Muscle layer of colon (tissue), 2 donors: ENCODE data around the gene SLC5A8.

Source experiments
- H3K27ac ChIP-seq: one replicate; pipeline ENCODE4 v1.7.0; 2013; ENCODE audit warnings: low read depth, mild to moderate bottlenecking, low read length, moderate library complexity
- H3K27me3 ChIP-seq, 2 donors: one replicate each; pipeline ENCODE4 v1.7.0; 2013; ENCODE audit warnings: low read length in 2 of 2, mild to moderate bottlenecking in 2 of 2; ENCODE audit not compliant: insufficient read depth in 2 of 2, control insufficient read depth in 1 of 2
- H3K36me3 ChIP-seq: one replicate; pipeline ENCODE4 v1.7.0; 2013; ENCODE audit warnings: mild to moderate bottlenecking, low read length; ENCODE audit not compliant: insufficient read depth
- H3K4me1 ChIP-seq: one replicate; pipeline ENCODE4 v1.7.0; 2013; ENCODE audit warnings: mild to moderate bottlenecking, low read length; ENCODE audit not compliant: insufficient read depth
- H3K4me3 ChIP-seq, 2 donors: one replicate each; pipeline ENCODE4 v1.7.0; 2013; ENCODE audit warnings: low read length in 2 of 2, low read depth in 1 of 2, mild to moderate bottlenecking in 1 of 2, moderate library complexity in 1 of 2
- H3K9ac ChIP-seq: one replicate; pipeline ENCODE4 v1.7.0; 2013; ENCODE audit warnings: low read length
- H3K9me3 ChIP-seq: one replicate; pipeline ENCODE4 v1.7.0; 2013; ENCODE audit warnings: mild to moderate bottlenecking, low read length
- donor health status: abdominal sarcoma.
- donor health status: Adenocarcinoma of cecum.

SLC5A8 gene

DNA sequence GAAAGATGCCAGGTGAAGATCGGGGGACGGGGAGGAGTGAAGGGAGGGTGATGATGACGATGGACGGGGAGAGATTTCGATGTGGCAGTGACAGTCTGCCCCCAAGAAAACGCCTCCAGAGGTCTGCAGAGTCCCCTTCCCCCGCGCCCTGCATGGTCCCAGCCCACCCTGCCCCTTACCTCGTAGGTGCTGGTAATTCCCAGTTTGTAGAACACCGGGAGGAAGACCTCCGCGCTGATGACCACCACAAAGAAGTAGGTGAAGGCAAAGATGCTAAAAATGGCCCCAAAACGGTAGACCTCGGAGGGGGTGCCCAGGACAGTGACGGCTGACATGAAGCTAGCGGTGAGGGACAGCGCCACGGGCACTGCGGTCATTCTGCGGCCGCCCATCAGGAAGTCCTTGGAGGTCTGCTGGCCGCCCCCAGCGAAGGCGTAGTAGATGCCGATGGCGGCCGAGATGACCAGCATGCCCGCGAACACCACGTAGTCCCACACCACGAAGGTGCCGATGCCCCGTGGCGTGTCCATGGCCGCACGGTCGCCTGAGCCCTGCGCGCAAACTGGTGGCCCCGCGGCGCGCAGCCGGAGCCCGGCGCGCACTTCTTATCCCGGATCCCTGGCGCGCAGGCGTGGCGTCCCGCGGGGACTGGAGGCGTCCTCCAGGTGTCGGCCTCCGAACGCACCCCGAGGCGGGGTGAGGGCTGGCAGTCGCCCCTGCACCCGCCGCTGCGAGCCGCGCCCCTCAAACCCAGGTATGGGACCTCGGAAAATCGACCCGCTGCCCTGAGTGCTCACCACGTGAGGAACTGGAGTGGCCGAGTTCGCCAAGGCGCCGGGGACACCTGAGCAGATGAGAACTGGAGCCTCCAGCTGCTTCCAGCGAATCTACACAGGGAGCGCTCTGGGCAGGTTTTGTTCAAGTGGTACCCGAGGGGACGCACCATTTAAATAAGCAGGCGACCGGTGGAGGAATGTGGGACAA is at the start of gene SLC5A8:
Gene SLC5A8 (minus strand): TSS at position 920 of the 984 bp plus-strand sequence. CDS start 390 bp downstream, at position 530.
- Histone ChIP-seq H3K27ac (no peak within 1 kb of the TSS), H3K9ac (no peak within 1 kb of the TSS), H3K27me3 (peaks cover 5 to 8% of the 10 kb centered on the region in 2 donors), H3K4me3 (no peak within 1 kb of the TSS), H3K36me3 (no peaks in the 10 kb centered on the region), H3K4me1 (no peaks in the 10 kb centered on the region), H3K9me3 (no peaks in the 10 kb centered on the region)

GRCh38 chr12:101257357-101257756 is 47.3 kb upstream of the SLC5A8 start:
- no peak overlapping the region for H3K4me3 ChIP-seq
- no peaks in the 10 kb centered on the region for H3K9me3 ChIP-seq
- no peaks in the 10 kb centered on the region for H3K36me3 ChIP-seq
- H3K9ac ChIP-seq, result no peak overlapping the region
- H3K27me3 ChIP-seq, result no peaks in the 10 kb centered on the region
- H3K4me1 ChIP-seq, result no peaks in the 10 kb centered on the region
- H3K27ac ChIP-seq, result no peak overlapping the region

DNA sequence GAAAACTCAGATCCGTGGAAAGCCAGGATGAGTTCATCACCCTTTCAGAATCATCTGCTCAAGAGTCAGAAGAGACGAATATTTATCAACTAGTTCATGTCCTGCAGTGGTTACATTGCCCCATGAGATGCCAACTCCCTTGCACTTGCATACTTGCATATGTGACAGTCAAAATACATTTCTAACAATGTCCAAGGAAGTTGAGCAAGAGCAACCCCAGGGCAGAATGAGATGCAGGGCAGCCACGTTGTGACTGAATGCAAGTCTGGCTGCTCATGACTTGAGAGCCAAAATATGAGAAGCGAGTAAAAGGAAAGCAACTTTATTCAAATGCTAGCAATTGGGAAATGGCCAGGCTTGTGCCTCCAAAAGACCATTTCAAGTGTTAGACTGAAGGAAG is 46.2 kb upstream of the SLC5A8 start:
- H3K27ac ChIP-seq, result no peak overlapping the region
- H3K9ac ChIP-seq, result no peak overlapping the region
- no peak overlapping the region for H3K4me3 ChIP-seq
- no peaks in the 10 kb centered on the region for H3K27me3 ChIP-seq
- no peaks in the 10 kb centered on the region for H3K4me1 ChIP-seq
- no peaks in the 10 kb centered on the region for H3K9me3 ChIP-seq
- H3K36me3 ChIP-seq, result no peaks in the 10 kb centered on the region

- Histone ChIP-seq H3K4me1 (no peaks in the 10 kb centered on the region), H3K27me3 (no peaks in the 10 kb centered on the region), H3K9me3 (no peaks in the 10 kb centered on the region), H3K36me3 (no peaks in the 10 kb centered on the region), H3K27ac (no peak overlapping the region), H3K9ac (no peak overlapping the region), H3K4me3 (no peak overlapping the region)
These were observed 33.6 kb upstream of the SLC5A8 start for GRCh38 chr12:101243616-101244015.

DNA sequence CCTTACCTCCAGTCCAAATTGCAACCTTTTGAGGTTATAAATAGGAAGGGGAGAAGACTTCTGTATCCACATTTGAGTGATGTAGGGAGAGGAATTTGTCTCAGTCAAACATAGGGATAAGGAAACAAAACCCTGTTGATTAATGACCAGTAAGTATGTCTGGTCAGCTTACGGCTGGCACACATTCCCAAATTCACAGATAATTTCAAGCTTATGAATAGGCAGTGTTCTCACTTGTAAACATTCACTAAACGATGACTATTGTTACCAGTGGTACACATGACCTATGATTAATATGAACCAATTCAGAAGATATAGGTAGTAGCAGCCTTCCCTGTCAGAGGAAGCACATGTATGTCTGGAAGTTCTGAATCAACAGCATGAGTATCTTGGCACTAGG is 33.0 kb upstream of the SLC5A8 start:
- Histone ChIP-seq H3K9me3 (no peaks in the 10 kb centered on the region), H3K27ac (no peak overlapping the region), H3K36me3 (no peaks in the 10 kb centered on the region), H3K9ac (no peak overlapping the region), H3K4me3 (no peak overlapping the region), H3K27me3 (no peaks in the 10 kb centered on the region), H3K4me1 (no peaks in the 10 kb centered on the region)

GRCh38 chr12:101238800-101239329 is 28.8 kb upstream of the SLC5A8 start:
- no peak overlapping the region for H3K4me3 ChIP-seq
- H3K27me3 ChIP-seq, result no peaks in the 10 kb centered on the region
- H3K9me3 ChIP-seq, result no peaks in the 10 kb centered on the region
- no peaks in the 10 kb centered on the region for H3K4me1 ChIP-seq
- no peak overlapping the region for H3K27ac ChIP-seq
- H3K9ac ChIP-seq, result no peak overlapping the region
- H3K36me3 ChIP-seq, result no peaks in the 10 kb centered on the region

- Histone ChIP-seq H3K9ac (no peak overlapping the region), H3K27ac (no peak overlapping the region), H3K9me3 (no peaks in the 10 kb centered on the region), H3K36me3 (no peaks in the 10 kb centered on the region), H3K4me3 (no peak overlapping the region), H3K4me1 (no peaks in the 10 kb centered on the region), H3K27me3 (no peaks in the 10 kb centered on the region)
These were observed 28.3 kb upstream of the SLC5A8 start for GRCh38 chr12:101238306-101238705.

DNA sequence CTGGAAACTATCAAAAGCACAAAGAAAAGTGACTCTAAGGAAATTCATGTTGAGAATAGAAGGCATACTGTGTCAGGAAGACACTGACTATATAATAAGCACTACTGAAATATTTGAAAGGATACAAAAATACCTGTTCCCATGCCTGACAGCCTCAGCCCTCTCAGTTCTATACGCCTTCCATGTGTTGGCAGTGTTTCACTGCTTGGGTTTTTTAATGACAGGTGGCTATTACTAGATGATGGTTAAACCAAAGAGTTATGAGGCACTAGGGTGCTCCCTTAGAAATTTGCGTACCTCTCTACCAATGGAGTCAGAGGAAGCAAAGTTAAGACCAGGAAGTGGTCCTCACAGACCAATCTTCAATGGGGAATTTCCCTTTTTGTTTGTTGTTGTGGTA is 25.6 kb upstream of the SLC5A8 start:
- no peaks in the 10 kb centered on the region for H3K36me3 ChIP-seq
- H3K4me1 ChIP-seq, result no peaks in the 10 kb centered on the region
- H3K9me3 ChIP-seq, result no peaks in the 10 kb centered on the region
- no peak overlapping the region for H3K4me3 ChIP-seq
- no peak overlapping the region for H3K9ac ChIP-seq
- H3K27me3 ChIP-seq, result no peaks in the 10 kb centered on the region
- H3K27ac ChIP-seq, result no peak overlapping the region

DNA sequence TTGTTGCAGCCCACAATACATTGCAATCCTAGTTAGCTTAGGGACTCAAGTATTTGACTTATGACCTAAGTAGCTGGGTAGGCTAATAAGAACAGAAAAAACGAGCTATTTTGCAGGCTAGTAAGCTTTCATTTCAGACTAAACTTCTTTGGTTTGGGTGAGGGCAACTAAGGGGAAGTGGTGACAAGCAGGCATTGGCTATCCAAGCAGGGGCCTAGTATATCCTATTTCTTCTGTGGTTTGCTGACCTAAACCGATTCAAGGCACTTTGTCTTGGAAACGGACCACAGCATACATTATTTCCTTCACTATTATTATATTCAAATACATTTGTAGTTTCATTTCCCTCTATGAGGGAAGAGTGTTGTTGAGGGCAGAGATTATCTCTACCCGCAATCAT is 21.6 kb upstream of the SLC5A8 start:
- no peaks in the 10 kb centered on the region for H3K9me3 ChIP-seq
- no peak overlapping the region for H3K4me3 ChIP-seq
- no peaks in the 10 kb centered on the region for H3K27me3 ChIP-seq
- no peaks in the 10 kb centered on the region for H3K4me1 ChIP-seq
- H3K36me3 ChIP-seq, result no peaks in the 10 kb centered on the region
- H3K27ac ChIP-seq, result no peak overlapping the region
- no peak overlapping the region for H3K9ac ChIP-seq

GRCh38 chr12:101230547-101230946 is 20.5 kb upstream of the SLC5A8 start:
- H3K4me3 ChIP-seq, result no peak overlapping the region
- no peaks in the 10 kb centered on the region for H3K4me1 ChIP-seq
- no peaks in the 10 kb centered on the region for H3K36me3 ChIP-seq
- no peak overlapping the region for H3K27ac ChIP-seq
- H3K27me3 ChIP-seq, result no peaks in the 10 kb centered on the region
- H3K9ac ChIP-seq, result no peak overlapping the region
- no peaks in the 10 kb centered on the region for H3K9me3 ChIP-seq

- H3K36me3 ChIP-seq, result no peaks in the 10 kb centered on the region
- no peaks in the 10 kb centered on the region for H3K4me1 ChIP-seq
- no peak overlapping the region for H3K4me3 ChIP-seq
- H3K9me3 ChIP-seq, result no peaks in the 10 kb centered on the region
- no peak overlapping the region for H3K9ac ChIP-seq
- no peaks in the 10 kb centered on the region for H3K27me3 ChIP-seq
- H3K27ac ChIP-seq, result no peak overlapping the region
These were observed 19.8 kb upstream of the SLC5A8 start for GRCh38 chr12:101229841-101230241.

DNA sequence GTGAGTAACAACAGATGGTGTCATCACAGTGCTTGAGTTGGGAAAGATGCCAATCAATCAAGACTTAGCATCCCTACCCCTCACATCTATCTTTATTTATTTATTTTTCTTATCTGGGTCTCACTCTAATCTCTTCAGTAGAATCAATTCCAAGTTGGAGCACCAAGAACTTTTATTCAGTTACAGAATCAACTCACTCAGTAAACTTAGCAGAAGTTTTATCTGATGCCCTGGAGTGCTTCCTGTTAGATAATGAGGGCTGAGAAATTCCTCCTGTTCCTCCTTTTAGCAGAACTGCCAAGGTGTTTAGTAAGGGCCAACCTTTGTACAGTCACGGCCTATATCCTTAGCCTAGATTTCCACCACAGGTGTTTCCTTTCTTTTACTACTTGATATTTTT is 11.3 kb upstream of the SLC5A8 start:
- no peaks in the 10 kb centered on the region for H3K36me3 ChIP-seq
- no peaks in the 10 kb centered on the region for H3K4me1 ChIP-seq
- no peak overlapping the region for H3K27ac ChIP-seq
- no peaks in the 10 kb centered on the region for H3K27me3 ChIP-seq
- H3K9me3 ChIP-seq, result no peaks in the 10 kb centered on the region
- H3K4me3 ChIP-seq, result no peak overlapping the region
- H3K9ac ChIP-seq, result no peak overlapping the region
